H9 (cell line): ENCODE results near the gene MDGA2. TPM values are rescaled to one million over a fixed set of nuclear protein-coding genes. Genes with fewer than 3 reads are reported as not detected.

ENCODE experiments used
- DNase-seq: peaks from one replicate; pipeline ENCODE4 v3.0.0-alpha.2; 2017
- H2AFZ ChIP-seq: one replicate; pipeline ENCODE4 v1.6.1; 2013; ENCODE audit warnings: mild to moderate bottlenecking, low read length, control low read depth, moderate library complexity
- H2AK5ac ChIP-seq: 2 replicates; pipeline ENCODE4 v1.6.1; 2013; ENCODE audit warnings: low read length, control low read depth, mixed read lengths; ENCODE audit not compliant: insufficient read length
- H2BK120ac ChIP-seq: one replicate; pipeline ENCODE4 v1.6.1; 2013; ENCODE audit warnings: low read depth, mild to moderate bottlenecking, low read length, control low read depth, inconsistent platforms; ENCODE audit not compliant: poor library complexity, severe bottlenecking
- H2BK12ac ChIP-seq: 2 replicates; pipeline ENCODE4 v1.6.1; 2013; ENCODE audit warnings: low read length, control low read depth, mixed read lengths, low read depth; ENCODE audit not compliant: insufficient read length
- H2BK15ac ChIP-seq: 2 replicates; pipeline ENCODE4 v1.6.1; 2013; ENCODE audit warnings: low read depth, low read length, control low read depth
- H2BK20ac ChIP-seq: one replicate; pipeline ENCODE4 v1.6.1; 2013; ENCODE audit warnings: low read depth, mild to moderate bottlenecking, low read length, control low read depth, inconsistent platforms; ENCODE audit not compliant: poor library complexity, severe bottlenecking
- H2BK5ac ChIP-seq: 2 replicates; pipeline ENCODE4 v1.6.1; 2013; ENCODE audit warnings: low read length, control low read depth, mixed read lengths; ENCODE audit not compliant: insufficient read length
- H3K14ac ChIP-seq: 2 replicates; pipeline ENCODE4 v1.6.1; 2013; ENCODE audit warnings: low read length, control low read depth; ENCODE audit not compliant: insufficient read depth
- H3K18ac ChIP-seq: 2 replicates; pipeline ENCODE4 v1.6.1; 2013; ENCODE audit warnings: low read depth, mild to moderate bottlenecking, mixed read lengths, low read length, control low read depth; ENCODE audit not compliant: insufficient read length
- H3K23ac ChIP-seq: 2 replicates; pipeline ENCODE4 v1.6.1; 2013; ENCODE audit warnings: low read length, control low read depth, mixed read lengths, low read depth; ENCODE audit not compliant: insufficient read length
- H3K23me2 ChIP-seq: 2 replicates; pipeline ENCODE4 v1.6.1; 2013; ENCODE audit warnings: low read depth, mild to moderate bottlenecking, mixed read lengths, low read length, control low read depth; ENCODE audit not compliant: insufficient read length, poor library complexity, severe bottlenecking
- H3K27ac ChIP-seq: 2 replicates; pipeline ENCODE4 v1.5.1; 2013; ENCODE audit warnings: low read length, control low read depth, mixed read lengths, low read depth; ENCODE audit not compliant: insufficient read length
- H3K27me3 ChIP-seq: 2 replicates; pipeline ENCODE4 v1.6.1; 2013; ENCODE audit warnings: low read length, control low read depth, inconsistent platforms; ENCODE audit not compliant: insufficient read depth
- H3K4ac ChIP-seq: 2 replicates; pipeline ENCODE4 v1.6.1; 2013; ENCODE audit warnings: low read depth, mild to moderate bottlenecking, control low read depth, inconsistent platforms, low read length, moderate library complexity
- H3K4me1 ChIP-seq: 2 replicates; pipeline ENCODE4 v1.6.1; 2013; ENCODE audit warnings: low read length, control low read depth, inconsistent platforms; ENCODE audit not compliant: insufficient read depth
- H3K4me2 ChIP-seq: 2 replicates; pipeline ENCODE4 v1.6.1; 2013; ENCODE audit warnings: low read length, control low read depth, mixed read lengths; ENCODE audit not compliant: insufficient read length, insufficient read depth
- H3K56ac ChIP-seq: 2 replicates; pipeline ENCODE4 v1.6.1; 2013; ENCODE audit warnings: low read depth, mild to moderate bottlenecking, mixed read lengths, low read length, control low read depth; ENCODE audit not compliant: insufficient read length
- H3K79me1 ChIP-seq: 2 replicates; pipeline ENCODE4 v1.6.1; 2013; ENCODE audit warnings: low read depth, mild to moderate bottlenecking, moderate library complexity, low read length, control low read depth, inconsistent platforms; ENCODE audit not compliant: insufficient read depth, poor library complexity, severe bottlenecking
- H3K79me2 ChIP-seq: 2 replicates; pipeline ENCODE4 v1.6.1; 2013; ENCODE audit warnings: low read length, control low read depth, inconsistent platforms; ENCODE audit not compliant: insufficient read depth
- H3K9ac ChIP-seq: 2 replicates; pipeline ENCODE4 v1.6.1; 2013; ENCODE audit warnings: low read length, control low read depth, mixed read lengths; ENCODE audit not compliant: insufficient read length; ENCODE audit errors: extremely low read depth
- H3K9me3 ChIP-seq: one replicate; pipeline ENCODE4 v1.6.1; 2013; ENCODE audit warnings: low read depth, low read length, inconsistent platforms; ENCODE audit not compliant: control insufficient read depth
- H3T11ph ChIP-seq: one replicate; pipeline ENCODE4 v1.6.1; 2013; ENCODE audit warnings: mild to moderate bottlenecking, low read length, control low read depth, inconsistent platforms
- H4K20me1 ChIP-seq: one replicate; pipeline ENCODE4 v1.6.1; 2013; ENCODE audit not compliant: control insufficient read depth, insufficient read length, insufficient read depth
- H4K5ac ChIP-seq: 2 replicates; pipeline ENCODE4 v1.6.1; 2013; ENCODE audit warnings: low read depth, mild to moderate bottlenecking, mixed read lengths, low read length, control low read depth; ENCODE audit not compliant: insufficient read length
- H4K8ac ChIP-seq: replicated peaks from 2 replicates; pipeline ENCODE4 v1.6.1; 2013; ENCODE audit warnings: low read length, control low read depth, mixed read lengths, low read depth; ENCODE audit not compliant: insufficient read length
- H4K91ac ChIP-seq: 2 replicates; pipeline ENCODE4 v1.6.1; 2013; ENCODE audit warnings: low read depth, mild to moderate bottlenecking, moderate library complexity, mixed read lengths, low read length, control low read depth; ENCODE audit not compliant: insufficient read length
- H3K27ac Mint-ChIP-seq, 3 experiments: 2 replicates in 2 of 3; 3 replicates in 1 of 3; pipeline ENCODE4 v1.8.0; 2020 to 2021; ENCODE audit warnings: mixed read lengths in 3 of 3, mild to moderate bottlenecking in 1 of 3, moderate library complexity in 1 of 3
- H3K27me3 Mint-ChIP-seq: 2 replicates; pipeline ENCODE4 v1.8.0; 2021; ENCODE audit warnings: low read depth, mild to moderate bottlenecking, moderate library complexity, mixed read lengths
- H3K36me3 Mint-ChIP-seq, 3 experiments: 2 replicates in 2 of 3; 3 replicates in 1 of 3; pipeline ENCODE4 v1.8.0; 2020 to 2021; ENCODE audit warnings: low read depth in 3 of 3, mixed read lengths in 3 of 3; ENCODE audit not compliant: insufficient read depth in 1 of 3
- H3K4me1 Mint-ChIP-seq, 2 experiments: 2 replicates each; pipeline ENCODE4 v1.8.0; 2020; ENCODE audit warnings: mixed read lengths in 2 of 2
- H3K4me3 Mint-ChIP-seq, 2 experiments: 2 replicates in 1 of 2; 3 replicates in 1 of 2; pipeline ENCODE4 v1.8.0; 2020 to 2021; ENCODE audit warnings: mild to moderate bottlenecking in 2 of 2, mixed read lengths in 2 of 2, moderate library complexity in 1 of 2
- H3K9me3 Mint-ChIP-seq, 2 experiments: 2 replicates in 1 of 2; 3 replicates in 1 of 2; pipeline ENCODE4 v1.8.0; 2020; ENCODE audit warnings: mild to moderate bottlenecking in 2 of 2, mixed read lengths in 2 of 2, moderate library complexity in 1 of 2
- CTCF ChIP-seq: fragments of 200-600 bp; sonication (generic); conservative IDR thresholded peaks from 3 replicates; pipeline ENCODE4 v1.8.0; 2021; ENCODE audit warnings: antibody characterized with exemption, mild to moderate bottlenecking
- WGBS: extraction: QIAGEN DNeasy Blood & Tissue Kit; methylation state at CpG from one replicate; pipeline ENCODE4 v1.1.7; 2013; ENCODE audit warnings: missing lambda C conversion rate, low lambda C conversion rate, mixed read lengths; ENCODE audit not compliant: insufficient read length; ENCODE audit errors: extremely low coverage; 5-methylcytosine and 5-hydroxymethylcytosine counted together
- total RNA-seq: library from RNA; stranded (reverse); gene quantifications from 2 replicates; pipeline ENCODE4 v1.2.1, GENCODE V29; 2021

Gene MDGA2
- total RNA-seq, 1 experiment from 2014 or later: 1.9 TPM

- Histone ChIP-seq H4K91ac (no peak overlapping the region), H2AK5ac (no peak overlapping the region), H4K5ac (no peak overlapping the region), H3K56ac (no peak overlapping the region), H3K79me2 (no peaks in the 10 kb centered on the region), H2BK20ac (no peak overlapping the region), H3K9ac (no peak overlapping the region), H3T11ph (no peak overlapping the region), H2BK15ac (no peak overlapping the region), H3K27me3 (no peaks in the 10 kb centered on the region), H4K8ac (no peak overlapping the region), H3K18ac (no peak overlapping the region), H3K14ac (no peak overlapping the region), H3K4me2 (no peak overlapping the region), H3K9me3 (no peaks in the 10 kb centered on the region), H2AFZ (no peak overlapping the region), H3K23me2 (no peaks in the 10 kb centered on the region), H3K23ac (no peak overlapping the region), H2BK5ac (no peak overlapping the region), H3K4ac (no peak overlapping the region), H2BK120ac (no peak overlapping the region), H3K27ac (no peak overlapping the region), H3K79me1 (no peaks in the 10 kb centered on the region), H4K20me1 (no peaks in the 10 kb centered on the region), H2BK12ac (no peak overlapping the region), H3K4me1 (no peaks in the 10 kb centered on the region)
- H3K4me3 Mint-ChIP-seq: no peak overlapping the region
- no peak for DNase-seq
- H3K9me3 Mint-ChIP-seq: no peaks in the 10 kb centered on the region; a peak in 2 of 5 replicates
- no peaks in the 10 kb centered on the region; the same call in 1 of the 2 replicates for H3K27me3 Mint-ChIP-seq
- H3K4me1 Mint-ChIP-seq: no peaks in the 10 kb centered on the region
- peak overlapping the region in 1 of 3 experiments; percentile 64; a peak in 1 of 7 replicates for H3K27ac Mint-ChIP-seq
- TF ChIP-seq CTCF: no peak
- H3K36me3 Mint-ChIP-seq: peaks cover 0 to 3% (median 0%) of the 10 kb centered on the region in 3 experiments; a peak in 1 of 7 replicates
- no CpG with 5 or more reads among the region's 1 CpG for WGBS
These were observed 175.0 kb downstream of the MDGA2 start for GRCh38 chr14:47500369-47500768.
